Neural progenitor cell (in vitro differentiated cells): Measurements from ENCODE around the gene RGL2.

Experiments
- EZH2phosphoT487 ChIP-seq: fragments of 200-600 bp; sonication (generic); IDR thresholded peaks from 2 replicates; pipeline ENCODE4 v1.6.1; 2017; ENCODE audit warnings: antibody characterized with exemption
- TF ChIP-seq, protein P1 (sequence below): fragments of 200-600 bp; sonication (generic); IDR thresholded peaks from 2 replicates; pipeline ENCODE4 v1.5.1; 2017; ENCODE audit warnings: antibody characterized with exemption, mild to moderate bottlenecking

DNA sequence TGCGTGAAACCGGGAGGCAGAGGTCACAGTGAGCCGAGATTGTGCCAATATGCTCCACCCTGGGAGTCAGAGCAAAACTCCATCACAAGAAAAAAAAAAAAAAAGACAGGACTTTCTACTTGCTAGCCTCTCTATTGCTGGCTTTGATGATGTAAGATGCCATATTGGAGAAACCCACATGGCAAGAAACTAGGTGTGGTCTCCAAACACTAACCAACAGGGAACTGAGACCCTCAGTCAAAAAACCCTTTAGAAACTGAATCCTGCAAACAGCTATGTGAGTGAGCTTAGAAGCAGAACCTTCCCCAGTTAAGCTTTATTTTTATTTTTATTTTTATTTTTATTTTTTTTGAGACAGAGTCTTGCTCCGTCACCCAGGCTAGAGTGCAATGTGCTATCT, 37.2 kb upstream of the RGL2 start:
- TF ChIP-seq, protein P1, sequence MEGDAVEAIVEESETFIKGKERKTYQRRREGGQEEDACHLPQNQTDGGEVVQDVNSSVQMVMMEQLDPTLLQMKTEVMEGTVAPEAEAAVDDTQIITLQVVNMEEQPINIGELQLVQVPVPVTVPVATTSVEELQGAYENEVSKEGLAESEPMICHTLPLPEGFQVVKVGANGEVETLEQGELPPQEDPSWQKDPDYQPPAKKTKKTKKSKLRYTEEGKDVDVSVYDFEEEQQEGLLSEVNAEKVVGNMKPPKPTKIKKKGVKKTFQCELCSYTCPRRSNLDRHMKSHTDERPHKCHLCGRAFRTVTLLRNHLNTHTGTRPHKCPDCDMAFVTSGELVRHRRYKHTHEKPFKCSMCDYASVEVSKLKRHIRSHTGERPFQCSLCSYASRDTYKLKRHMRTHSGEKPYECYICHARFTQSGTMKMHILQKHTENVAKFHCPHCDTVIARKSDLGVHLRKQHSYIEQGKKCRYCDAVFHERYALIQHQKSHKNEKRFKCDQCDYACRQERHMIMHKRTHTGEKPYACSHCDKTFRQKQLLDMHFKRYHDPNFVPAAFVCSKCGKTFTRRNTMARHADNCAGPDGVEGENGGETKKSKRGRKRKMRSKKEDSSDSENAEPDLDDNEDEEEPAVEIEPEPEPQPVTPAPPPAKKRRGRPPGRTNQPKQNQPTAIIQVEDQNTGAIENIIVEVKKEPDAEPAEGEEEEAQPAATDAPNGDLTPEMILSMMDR = no peak
- no peak for TF ChIP-seq EZH2phosphoT487
